KMS-11 (cell line): Measurements from ENCODE around the gene LUC7L3.

Experiments used
- H2AFZ ChIP-seq: fragments of 200-600 bp; sonication (generic); 2 replicates; pipeline ENCODE4 v1.6.1; 2016; ENCODE audit warnings: antibody characterized with exemption, mixed run types, low read depth
- H3K27ac ChIP-seq: fragments of 200-600 bp; sonication (generic); 2 replicates; pipeline ENCODE4 v1.6.1; 2016; ENCODE audit warnings: mild to moderate bottlenecking, mixed run types
- H3K27me3 ChIP-seq: fragments of 200-600 bp; sonication (generic); 2 replicates; pipeline ENCODE4 v1.6.1; 2017; ENCODE audit warnings: mild to moderate bottlenecking, low read depth, mixed run types, moderate library complexity; ENCODE audit not compliant: insufficient read depth
- H3K36me3 ChIP-seq: fragments of 200-600 bp; sonication (generic); 2 replicates; pipeline ENCODE4 v1.6.1; 2017; ENCODE audit warnings: mild to moderate bottlenecking, mixed run types; ENCODE audit not compliant: insufficient read depth
- H3K4me1 ChIP-seq: fragments of 200-600 bp; sonication (generic); 2 replicates; pipeline ENCODE4 v1.6.1; 2016; ENCODE audit warnings: mild to moderate bottlenecking, low read depth, mixed run types; ENCODE audit not compliant: poor library complexity, severe bottlenecking
- H3K4me2 ChIP-seq: fragments of 200-600 bp; sonication (generic); 2 replicates; pipeline ENCODE4 v1.7.0; 2016; ENCODE audit warnings: mild to moderate bottlenecking, mixed run types
- H3K4me3 ChIP-seq: fragments of 200-600 bp; sonication (generic); IDR thresholded peaks from 2 replicates; pipeline ENCODE4 v1.6.1; 2017; ENCODE audit warnings: low read depth, low read length, mixed read lengths; ENCODE audit not compliant: insufficient read depth
- H3K79me2 ChIP-seq: fragments of 200-600 bp; sonication (generic); 2 replicates; pipeline ENCODE4 v1.6.1; 2016; ENCODE audit warnings: low read depth, mixed run types; ENCODE audit not compliant: insufficient read depth
- H3K9ac ChIP-seq: fragments of 200-600 bp; sonication (generic); 2 replicates; pipeline ENCODE4 v1.6.1; 2016; ENCODE audit warnings: mild to moderate bottlenecking, mixed run types
- H4K20me1 ChIP-seq: fragments of 200-600 bp; sonication (generic); 2 replicates; pipeline ENCODE4 v1.6.1; 2016; ENCODE audit warnings: mild to moderate bottlenecking, mixed run types; ENCODE audit not compliant: insufficient read depth
- TF ChIP-seq, protein P1 (sequence below): fragments of 200-600 bp; sonication (generic); conservative IDR thresholded peaks from 2 replicates; pipeline ENCODE4 v1.6.1; 2017; ENCODE audit warnings: low read depth, mild to moderate bottlenecking, antibody characterized with exemption, low read length, moderate library complexity, mixed read lengths

LUC7L3 gene

DNA sequence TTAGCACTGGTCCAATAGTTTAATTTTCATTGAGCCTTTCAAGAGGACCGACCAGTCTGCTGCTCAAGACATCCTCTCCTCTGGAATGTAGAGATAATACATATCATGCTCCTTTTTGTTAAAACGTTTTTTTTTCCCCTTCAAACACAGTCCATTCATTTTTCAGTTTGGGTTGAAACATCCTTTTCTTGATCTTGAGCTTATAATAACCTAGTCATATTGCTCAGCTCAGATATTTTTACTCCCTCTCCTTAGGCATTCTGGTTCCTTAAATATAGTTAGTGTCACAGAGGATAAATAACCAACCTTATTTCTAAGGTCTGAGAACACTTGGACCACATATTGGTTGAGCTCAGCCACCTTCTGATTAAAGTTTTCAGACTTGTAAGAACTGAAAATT lies 35.1 kb downstream of the LUC7L3 start:
- no peak overlapping the region for H2AFZ ChIP-seq
- H3K4me3 ChIP-seq, result no peak overlapping the region
- H3K4me2 ChIP-seq, result no peak overlapping the region
- no peak overlapping the region for H3K27ac ChIP-seq
- peaks cover 36% of the 10 kb centered on the region for H3K4me1 ChIP-seq
- H4K20me1 ChIP-seq, result no peaks in the 10 kb centered on the region
- H3K9ac ChIP-seq, result no peak overlapping the region
- peaks cover 12% of the 10 kb centered on the region; the same call in 1 of the 2 replicates for H3K36me3 ChIP-seq
- H3K27me3 ChIP-seq, result no peaks in the 10 kb centered on the region
- TF ChIP-seq, protein P1, sequence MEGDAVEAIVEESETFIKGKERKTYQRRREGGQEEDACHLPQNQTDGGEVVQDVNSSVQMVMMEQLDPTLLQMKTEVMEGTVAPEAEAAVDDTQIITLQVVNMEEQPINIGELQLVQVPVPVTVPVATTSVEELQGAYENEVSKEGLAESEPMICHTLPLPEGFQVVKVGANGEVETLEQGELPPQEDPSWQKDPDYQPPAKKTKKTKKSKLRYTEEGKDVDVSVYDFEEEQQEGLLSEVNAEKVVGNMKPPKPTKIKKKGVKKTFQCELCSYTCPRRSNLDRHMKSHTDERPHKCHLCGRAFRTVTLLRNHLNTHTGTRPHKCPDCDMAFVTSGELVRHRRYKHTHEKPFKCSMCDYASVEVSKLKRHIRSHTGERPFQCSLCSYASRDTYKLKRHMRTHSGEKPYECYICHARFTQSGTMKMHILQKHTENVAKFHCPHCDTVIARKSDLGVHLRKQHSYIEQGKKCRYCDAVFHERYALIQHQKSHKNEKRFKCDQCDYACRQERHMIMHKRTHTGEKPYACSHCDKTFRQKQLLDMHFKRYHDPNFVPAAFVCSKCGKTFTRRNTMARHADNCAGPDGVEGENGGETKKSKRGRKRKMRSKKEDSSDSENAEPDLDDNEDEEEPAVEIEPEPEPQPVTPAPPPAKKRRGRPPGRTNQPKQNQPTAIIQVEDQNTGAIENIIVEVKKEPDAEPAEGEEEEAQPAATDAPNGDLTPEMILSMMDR, result no peak
- H3K79me2 ChIP-seq, result no peaks in the 10 kb centered on the region

DNA sequence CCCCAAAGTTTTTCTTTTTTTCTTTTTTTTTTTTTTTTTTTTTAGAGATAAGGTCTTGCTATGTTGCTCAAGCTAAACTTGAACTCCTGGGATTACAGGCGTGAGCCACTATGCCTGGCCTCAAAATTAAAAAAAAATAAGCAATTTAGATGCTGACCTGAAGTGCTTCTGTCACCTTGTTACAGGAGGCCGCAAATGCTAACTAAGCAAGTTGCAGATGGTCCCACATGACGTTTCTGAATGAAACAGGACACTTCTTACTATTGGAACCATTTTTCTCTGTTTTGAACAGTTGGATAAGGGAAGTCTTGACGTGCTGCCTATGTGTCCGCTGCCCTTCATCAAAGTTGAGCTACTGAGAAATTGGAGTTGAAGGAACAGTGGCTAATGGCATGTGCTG lies 39.1 kb downstream of the LUC7L3 start:
- Histone ChIP-seq H3K27ac (peak overlapping the region; percentile 22; the same call in 1 of the 2 replicates), H3K27me3 (no peaks in the 10 kb centered on the region), H3K4me2 (peak overlapping the region; percentile 67; the same call in 1 of the 2 replicates), H3K79me2 (no peaks in the 10 kb centered on the region), H2AFZ (no peak overlapping the region), H3K4me3 (no peak overlapping the region), H3K36me3 (no peaks in the 10 kb centered on the region), H4K20me1 (no peaks in the 10 kb centered on the region), H3K9ac (no peak overlapping the region), H3K4me1 (peaks cover 38% of the 10 kb centered on the region)
- TF ChIP-seq, protein P1, result no peak

DNA sequence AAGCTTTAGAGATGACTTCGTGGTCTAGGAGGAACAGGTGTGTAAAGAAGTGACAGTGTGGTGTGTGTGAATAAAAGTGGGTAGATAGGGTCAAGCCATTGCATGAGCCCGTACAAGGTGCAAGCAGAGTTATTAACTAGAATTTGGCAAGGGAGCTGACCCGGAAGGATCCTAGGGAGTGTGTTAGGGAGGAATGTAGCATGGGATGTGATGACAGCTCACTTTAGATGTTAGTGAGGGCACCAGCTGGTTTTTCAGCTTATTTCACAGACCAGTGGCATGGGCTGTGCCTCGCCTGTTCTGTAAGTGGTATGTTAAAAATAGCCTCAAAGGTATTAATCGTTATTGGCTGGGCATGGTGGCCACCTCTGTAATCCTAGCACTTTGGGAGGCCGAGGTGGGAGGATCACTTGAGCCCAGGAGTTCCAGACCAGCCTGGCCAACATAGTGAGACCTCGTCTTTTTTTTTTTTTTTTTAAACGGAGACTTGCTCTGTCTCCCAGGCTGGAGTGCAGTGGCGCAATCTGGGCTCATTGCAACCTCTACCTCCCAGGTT lies 39.7 kb downstream of the LUC7L3 start:
- no peaks in the 10 kb centered on the region for H3K79me2 ChIP-seq
- H3K27ac ChIP-seq, result peak overlapping the region; percentile 22; the same call in 1 of the 2 replicates
- H2AFZ ChIP-seq, result no peak overlapping the region

DNA sequence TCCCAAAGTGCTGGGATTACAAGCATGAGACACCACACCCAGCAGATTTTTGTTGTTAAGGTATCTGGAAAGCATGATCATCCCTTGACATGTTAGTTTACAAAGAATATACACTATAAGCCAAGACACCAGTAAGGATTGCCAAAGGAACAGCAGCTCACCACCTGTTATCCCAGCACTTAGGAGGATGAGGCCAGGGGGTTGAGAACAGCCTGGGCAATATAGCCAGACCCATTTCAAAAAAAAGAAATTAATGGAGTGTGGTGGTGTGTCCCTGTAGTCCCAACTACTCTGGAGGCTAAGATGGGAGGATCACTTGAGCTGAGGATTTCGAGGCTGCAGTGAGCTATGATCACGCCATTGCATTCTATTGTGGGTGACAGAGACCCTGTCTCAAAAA lies 42.8 kb downstream of the LUC7L3 start:
- peaks cover 29% of the 10 kb centered on the region for H3K4me1 ChIP-seq
- H2AFZ ChIP-seq, result no peak overlapping the region
- no peaks in the 10 kb centered on the region for H3K27me3 ChIP-seq
- no peaks in the 10 kb centered on the region for H4K20me1 ChIP-seq
- no peak overlapping the region for H3K4me3 ChIP-seq
- H3K79me2 ChIP-seq, result no peaks in the 10 kb centered on the region
- H3K4me2 ChIP-seq, result no peak overlapping the region
- no peak overlapping the region for H3K9ac ChIP-seq
- TF ChIP-seq, protein P1, result no peak
- H3K27ac ChIP-seq, result no peak overlapping the region
- H3K36me3 ChIP-seq, result no peaks in the 10 kb centered on the region

More for the DNA sequence above, 39.7 kb downstream of the LUC7L3 start:
- Histone ChIP-seq H3K4me1 (peaks cover 38% of the 10 kb centered on the region), H4K20me1 (no peaks in the 10 kb centered on the region), H3K4me3 (no peak overlapping the region), H3K36me3 (no peaks in the 10 kb centered on the region), H3K4me2 (peak overlapping the region; percentile 67; the same call in 1 of the 2 replicates), H3K9ac (no peak overlapping the region), H3K27me3 (no peaks in the 10 kb centered on the region)
- TF ChIP-seq, protein P1, result no peak
